Skin epidermis (tissue), 12 donors: Measurements from ENCODE around the gene MACROD2.
"Not testable (repeated sequence)": the region's sequence is repeated elsewhere in the genome, so short reads cannot be mapped to it uniquely, and the experiment has no call there.

Source experiments
- H3K27ac ChIP-seq, 21 experiments: fragments of 200-600 bp; sonication (generic) in 11 of 21; one replicate each; pipeline ENCODE4 v1.5.0; 2020; ENCODE audit warnings: mild to moderate bottlenecking in 3 of 21, inconsistent platforms in 2 of 21, moderate library complexity in 2 of 21
- H3K4me3 ChIP-seq, 7 experiments: fragments of 200-600 bp; sonication (generic) in 2 of 7; one replicate each; pipeline ENCODE4 v1.5.0; 2020; ENCODE audit warnings: inconsistent platforms in 2 of 7, mild to moderate bottlenecking in 2 of 7, moderate library complexity in 1 of 7

MACROD2 gene

DNA sequence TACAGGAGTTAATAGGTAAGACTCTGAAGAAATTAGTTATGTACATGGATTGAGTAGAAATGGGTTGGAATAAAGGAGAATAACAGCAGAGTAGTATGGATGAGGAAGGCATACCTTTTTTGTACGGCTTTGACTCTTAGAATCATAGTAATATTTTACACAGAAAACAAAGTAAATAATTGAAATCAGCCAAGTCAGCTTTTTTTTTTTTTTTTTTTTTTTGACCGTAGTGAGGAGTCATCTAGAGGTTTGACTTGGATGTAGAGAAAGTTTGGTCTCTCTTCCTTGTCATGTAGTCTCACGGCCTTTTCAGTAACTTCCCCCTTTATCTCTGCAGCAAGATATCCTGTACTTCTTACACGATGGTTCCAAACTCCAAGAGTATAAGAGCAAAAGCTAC, 183.2 kb downstream of the MACROD2 start:
- H3K4me3 ChIP-seq, result no peak overlapping the region

GRCh38 chr20:14178952-14179351, 183.6 kb downstream of the MACROD2 start:
- H3K27ac ChIP-seq, result no peak overlapping the region
- no peak overlapping the region for H3K4me3 ChIP-seq

More for the DNA sequence above, 183.2 kb downstream of the MACROD2 start:
- H3K27ac ChIP-seq, result no peak overlapping the region

DNA sequence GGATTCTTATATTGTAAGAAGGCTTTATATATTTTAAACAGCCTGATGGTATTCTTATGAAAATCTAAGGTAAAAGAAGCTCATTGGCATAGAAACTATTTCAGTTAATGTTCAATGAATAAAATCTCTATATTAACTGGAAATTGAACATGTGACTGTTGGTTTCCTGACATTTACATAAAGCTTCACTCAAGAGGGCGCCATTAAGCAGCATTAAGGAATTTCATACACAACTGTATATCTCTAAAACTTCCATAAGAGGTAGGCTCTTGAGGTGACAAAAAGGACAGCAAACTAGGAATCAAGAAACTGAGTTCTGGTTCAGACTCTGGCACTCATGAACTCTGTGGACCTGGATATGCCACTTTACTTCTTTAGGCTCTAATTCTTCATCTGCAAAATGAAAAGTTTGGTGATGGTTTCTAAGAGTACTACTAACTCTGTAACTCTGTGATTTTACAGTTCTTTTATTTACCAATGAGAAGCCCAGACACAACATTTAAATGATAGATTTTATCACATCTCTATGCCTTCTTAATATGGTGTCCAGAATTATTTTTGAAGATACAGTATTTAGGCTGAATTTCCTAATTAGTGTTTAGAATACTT, 194.6 kb downstream of the MACROD2 start:
- no peak overlapping the region for H3K27ac ChIP-seq
- H3K4me3 ChIP-seq, result no peak overlapping the region

DNA sequence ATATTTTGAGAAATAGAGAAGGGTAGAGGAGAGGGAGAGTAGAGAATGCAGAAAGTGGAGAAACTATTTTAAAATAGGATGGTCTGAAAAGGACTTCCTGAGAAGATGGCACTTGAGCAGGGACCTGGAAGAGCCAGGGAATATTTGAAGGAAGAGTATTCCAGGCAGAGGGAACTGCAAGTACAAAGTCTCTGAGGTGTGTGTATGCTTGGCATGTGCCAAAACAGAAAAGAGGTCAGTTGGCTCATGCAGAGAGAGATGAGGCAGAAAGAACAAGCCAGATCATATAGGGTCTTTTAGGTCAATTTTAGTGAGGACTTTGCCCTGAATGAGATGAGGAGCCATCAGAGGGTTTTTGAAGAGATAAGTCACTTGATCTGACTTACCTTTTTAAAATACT, 196.2 kb downstream of the MACROD2 start:
- Histone ChIP-seq H3K27ac (no peak overlapping the region), H3K4me3 (no peak overlapping the region)

DNA sequence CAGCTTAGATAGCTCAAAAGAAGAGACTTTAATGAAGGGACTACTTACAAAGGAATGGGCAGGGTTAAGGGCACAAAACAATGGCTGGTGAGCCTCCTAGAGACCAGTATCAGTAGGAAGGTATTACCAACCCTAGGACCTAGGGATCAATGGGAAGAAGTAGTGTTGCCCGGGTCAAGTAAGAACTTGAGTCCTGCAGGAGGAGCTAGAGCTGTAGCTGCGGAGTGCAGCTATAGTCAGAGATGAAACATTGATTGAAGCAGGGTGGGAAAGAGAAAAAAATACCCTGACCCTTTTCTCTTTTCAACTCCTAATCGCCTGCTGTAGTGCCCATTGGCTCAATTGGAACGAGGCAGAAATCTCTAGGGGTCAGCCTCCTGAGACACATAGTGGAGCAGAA, 198.1 kb downstream of the MACROD2 start:
- Histone ChIP-seq H3K4me3 (no peak overlapping the region), H3K27ac (no peak overlapping the region)

DNA sequence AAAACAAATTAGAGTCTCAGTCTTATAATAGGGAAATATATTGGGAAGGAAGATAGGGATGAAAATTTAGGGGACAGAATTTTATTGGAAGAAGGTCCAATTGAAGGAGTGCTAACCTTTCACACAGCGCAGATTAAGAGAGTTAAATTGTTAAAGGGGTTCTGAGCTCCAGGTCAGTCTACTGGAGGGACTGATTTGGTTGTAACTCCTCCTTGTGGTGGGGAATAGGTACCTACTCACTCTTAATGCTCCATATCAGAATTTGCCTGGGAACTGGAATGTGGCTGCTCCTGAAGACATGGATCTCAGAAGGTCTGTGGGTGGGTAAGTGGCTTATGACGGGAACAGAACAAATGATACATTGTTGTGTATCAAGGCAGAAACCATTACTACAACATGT, 198.6 kb downstream of the MACROD2 start:
- Histone ChIP-seq H3K27ac (no peak overlapping the region), H3K4me3 (no peak overlapping the region)

DNA sequence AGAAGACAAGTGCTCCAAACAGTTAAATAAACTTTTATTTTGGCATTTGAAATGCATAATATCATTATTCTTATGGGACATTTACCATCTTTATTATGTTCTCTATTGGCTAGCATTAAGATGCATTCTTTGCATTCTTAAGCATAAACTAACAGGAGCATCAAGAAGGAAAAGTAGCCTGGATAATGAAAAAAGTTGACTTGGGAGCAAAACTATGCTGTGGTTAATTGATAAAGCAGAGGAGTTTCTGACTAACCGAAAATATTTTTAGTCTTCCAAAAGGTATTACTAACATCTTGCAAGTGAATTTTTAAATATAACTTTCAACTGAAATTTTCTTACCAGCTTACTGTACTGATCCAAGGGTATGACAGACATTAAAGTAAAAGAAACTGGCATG, 201.8 kb downstream of the MACROD2 start:
- no peak overlapping the region for H3K4me3 ChIP-seq
- H3K27ac ChIP-seq, result no peak overlapping the region

GRCh38 chr20:14198416-14198815, 203.1 kb downstream of the MACROD2 start:
- H3K27ac ChIP-seq, result no peak overlapping the region
- no peak overlapping the region for H3K4me3 ChIP-seq

DNA sequence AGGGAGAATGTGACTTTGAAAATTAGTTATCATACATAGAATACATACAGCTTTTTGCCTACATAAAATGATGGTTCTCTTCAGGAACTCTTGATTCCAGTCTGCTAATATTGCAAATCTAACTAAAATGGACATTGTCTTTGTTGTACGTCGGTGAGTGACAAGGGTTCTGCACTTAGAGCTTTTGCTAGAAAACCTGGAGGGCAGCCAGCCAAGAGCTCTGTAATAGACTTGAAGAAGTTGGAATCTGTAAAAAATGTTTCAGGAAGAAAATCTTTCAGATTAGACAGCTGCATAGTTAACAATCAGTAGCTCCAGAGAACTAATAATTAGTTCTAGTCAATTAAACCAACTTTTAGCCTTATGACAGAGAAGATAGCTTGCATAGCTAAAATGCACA, 203.8 kb downstream of the MACROD2 start:
- Histone ChIP-seq H3K27ac (no peak overlapping the region), H3K4me3 (no peak overlapping the region)

DNA sequence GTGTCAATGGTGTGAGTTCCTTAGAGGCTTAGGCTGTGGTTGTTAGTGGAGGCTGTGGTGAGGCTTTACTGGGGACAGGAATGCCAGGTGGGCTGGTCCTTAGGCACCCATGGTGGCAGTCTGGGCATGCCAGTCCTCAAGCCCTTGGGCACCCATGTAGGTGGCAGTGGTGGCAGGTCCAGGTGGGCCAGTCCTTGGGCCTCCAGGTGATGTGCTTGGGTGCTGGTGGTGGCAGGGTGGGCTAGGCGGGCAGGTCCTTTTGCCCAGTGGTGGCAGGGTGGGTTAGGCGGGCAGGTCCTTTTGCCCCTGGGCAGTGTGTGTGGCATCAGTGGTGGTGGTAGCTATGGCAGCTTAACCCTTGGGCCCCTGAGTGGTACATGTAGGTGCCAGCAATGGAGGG, 208.3 kb downstream of the MACROD2 start:
- H3K4me3 ChIP-seq, result no peak overlapping the region

DNA sequence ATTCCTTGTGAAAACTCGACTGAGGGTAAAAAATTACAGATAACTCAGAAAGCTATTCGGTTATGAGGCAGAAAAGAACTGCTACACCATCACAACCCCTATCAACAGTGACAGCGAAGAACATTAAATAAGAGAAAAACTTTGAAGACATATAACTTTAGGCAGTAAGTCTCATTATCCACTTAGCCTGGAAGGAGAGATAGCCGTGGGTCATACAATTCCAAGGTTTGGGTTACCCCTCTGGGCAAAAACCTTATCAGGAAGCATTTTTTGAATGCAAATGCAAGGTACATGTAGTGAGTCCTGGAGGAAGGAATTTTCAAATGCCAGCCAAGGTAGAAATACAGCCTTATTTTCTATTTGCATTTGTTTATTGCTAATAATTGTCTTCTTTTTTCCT, 212.3 kb downstream of the MACROD2 start:
- no peak overlapping the region for H3K4me3 ChIP-seq
- H3K27ac ChIP-seq, result no peak overlapping the region

More for the DNA sequence above, 208.3 kb downstream of the MACROD2 start:
- H3K27ac ChIP-seq, result no peak overlapping the region

DNA sequence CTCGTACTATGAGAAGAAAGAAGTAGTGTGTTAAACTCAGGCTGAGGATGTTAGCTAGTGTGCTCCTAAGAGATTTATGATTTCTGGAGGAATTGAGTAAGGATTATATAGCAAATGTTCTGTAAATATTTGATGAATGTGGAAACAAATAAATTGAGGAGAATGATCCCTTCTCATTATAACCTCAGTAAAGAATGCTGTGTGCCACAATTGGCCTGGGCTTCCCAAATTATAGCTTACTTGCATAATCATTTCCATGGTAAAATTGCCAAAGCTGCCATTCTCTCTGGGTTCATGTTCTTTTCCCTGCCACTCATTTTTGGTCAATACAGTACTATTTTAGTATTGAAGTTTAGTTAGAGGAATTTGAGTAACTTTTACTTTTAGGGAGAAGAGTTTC, 213.6 kb downstream of the MACROD2 start:
- H3K4me3 ChIP-seq, result no peak overlapping the region
- no peak overlapping the region for H3K27ac ChIP-seq

GRCh38 chr20:14210146-14210545, 214.8 kb downstream of the MACROD2 start:
- Histone ChIP-seq H3K27ac (no peak overlapping the region), H3K4me3 (no peak overlapping the region)

GRCh38 chr20:14214046-14214445, 218.7 kb downstream of the MACROD2 start:
- Histone ChIP-seq H3K4me3 (no peak overlapping the region), H3K27ac (no peak overlapping the region)

DNA sequence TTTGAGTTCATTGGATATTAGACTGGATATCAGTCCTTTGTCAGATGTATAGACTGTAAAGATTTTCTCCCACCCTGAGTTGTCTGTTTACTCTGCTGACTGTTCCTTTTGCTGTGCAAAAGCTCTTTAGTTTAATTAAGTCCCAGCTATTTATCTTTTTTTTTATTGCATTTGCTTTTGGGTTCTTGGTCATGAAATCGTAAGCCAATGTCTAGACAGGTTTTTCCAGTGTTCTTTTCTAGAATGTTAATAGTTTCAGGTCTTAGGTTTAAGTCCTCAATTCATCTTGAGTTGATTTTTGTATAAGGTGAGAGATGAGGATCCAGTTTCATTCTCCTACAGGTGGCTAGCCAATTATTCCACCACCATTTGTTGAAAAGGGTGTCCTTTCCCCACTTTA, 220.6 kb downstream of the MACROD2 start:
- not testable (repeated sequence) for H3K4me3 ChIP-seq, H3K27ac ChIP-seq

DNA sequence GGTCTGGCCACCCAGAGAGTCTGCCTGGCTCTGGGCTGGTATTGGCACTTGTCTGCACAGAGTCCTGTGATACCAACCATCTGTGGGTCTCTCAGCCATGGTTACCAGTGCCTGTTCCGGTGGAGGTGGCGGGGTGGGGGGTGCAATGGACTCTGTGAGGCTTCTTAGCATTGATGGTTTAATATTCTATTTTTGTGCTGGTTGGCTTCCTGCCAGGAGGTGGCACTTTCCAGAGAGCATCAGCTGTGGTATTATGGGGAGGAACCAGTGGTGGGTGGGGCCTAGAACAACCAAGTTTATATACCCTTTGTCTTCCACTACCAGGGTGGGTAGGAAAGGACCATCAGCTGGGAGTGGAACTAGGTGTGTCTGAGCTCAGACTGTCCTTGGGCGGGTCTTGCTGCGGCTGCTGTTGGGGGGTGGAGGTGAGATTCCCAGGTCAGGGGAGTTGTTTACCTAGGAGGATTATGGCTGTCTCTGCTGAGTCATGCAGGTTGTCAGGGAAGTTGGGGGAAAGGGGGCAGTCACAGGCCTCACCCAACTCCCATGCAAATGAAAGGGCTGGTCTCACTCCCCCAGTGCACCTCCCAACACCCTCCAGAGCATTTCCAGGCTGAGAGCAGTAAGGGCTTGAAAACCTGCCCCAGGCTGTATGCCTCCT, 224.6 kb downstream of the MACROD2 start:
- H3K27ac ChIP-seq, result no peak overlapping the region
- no peak overlapping the region for H3K4me3 ChIP-seq

- H3K4me3 ChIP-seq, result no peak overlapping the region
- no peak overlapping the region for H3K27ac ChIP-seq
Observed at GRCh38 chr20:14220986-14221385, 225.7 kb downstream of the MACROD2 start.

GRCh38 chr20:14223806-14224205, 228.5 kb downstream of the MACROD2 start:
- H3K27ac ChIP-seq, result no peak overlapping the region
- no peak overlapping the region for H3K4me3 ChIP-seq

DNA sequence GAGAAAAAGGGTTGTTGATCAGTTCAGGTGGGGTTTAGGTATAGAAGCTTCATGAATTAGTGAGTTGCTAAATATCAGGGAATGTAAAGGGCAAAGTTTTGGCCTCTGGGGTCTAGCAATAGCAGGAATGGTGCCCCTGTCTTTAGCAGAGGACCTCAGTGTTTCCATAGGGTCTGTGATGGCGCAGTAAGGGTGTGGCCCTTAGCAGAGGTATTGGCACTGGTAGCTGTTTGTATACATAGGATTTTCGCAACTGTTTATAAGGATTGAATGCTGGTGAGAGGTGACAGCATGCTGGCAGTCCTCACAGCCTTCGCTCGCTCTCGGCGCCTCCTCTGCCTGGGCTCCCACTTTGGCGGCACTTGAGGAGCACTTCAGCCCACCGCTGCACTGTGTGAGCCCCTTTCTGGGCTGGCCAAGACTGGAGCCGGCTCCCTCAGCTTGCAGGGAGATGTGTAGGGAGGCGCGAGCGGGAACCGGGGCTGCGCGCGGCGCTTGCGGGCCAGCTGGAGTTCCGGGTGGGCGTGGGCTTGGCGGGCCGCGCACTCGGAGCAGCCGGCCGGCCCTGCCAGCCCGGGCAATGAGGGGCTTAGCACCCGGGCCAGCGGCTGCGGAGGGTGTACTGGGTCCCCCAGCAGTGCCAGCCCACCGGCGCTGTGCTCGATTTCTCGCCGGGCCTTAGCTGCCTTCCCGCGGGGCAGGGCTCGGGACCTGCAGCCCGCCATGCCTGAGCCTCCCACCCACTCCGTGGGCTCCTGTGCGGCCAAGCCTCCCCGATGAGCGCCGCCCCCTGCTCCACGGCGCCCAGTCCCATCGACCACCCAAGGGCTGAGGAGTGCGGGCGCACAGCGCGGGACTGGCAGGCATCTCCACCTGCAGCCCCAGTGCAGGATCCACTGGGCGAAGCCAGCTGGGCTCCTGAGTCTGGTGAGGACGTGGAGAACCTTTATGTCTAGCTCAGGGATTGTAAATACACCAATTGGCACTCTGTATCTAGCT, 231.0 kb downstream of the MACROD2 start:
- H3K27ac ChIP-seq, result peak overlapping the region in 2 of 21 experiments; percentile 50 to 59
- H3K4me3 ChIP-seq, result peak overlapping the region; percentile 11 to 36 (median 22)

DNA sequence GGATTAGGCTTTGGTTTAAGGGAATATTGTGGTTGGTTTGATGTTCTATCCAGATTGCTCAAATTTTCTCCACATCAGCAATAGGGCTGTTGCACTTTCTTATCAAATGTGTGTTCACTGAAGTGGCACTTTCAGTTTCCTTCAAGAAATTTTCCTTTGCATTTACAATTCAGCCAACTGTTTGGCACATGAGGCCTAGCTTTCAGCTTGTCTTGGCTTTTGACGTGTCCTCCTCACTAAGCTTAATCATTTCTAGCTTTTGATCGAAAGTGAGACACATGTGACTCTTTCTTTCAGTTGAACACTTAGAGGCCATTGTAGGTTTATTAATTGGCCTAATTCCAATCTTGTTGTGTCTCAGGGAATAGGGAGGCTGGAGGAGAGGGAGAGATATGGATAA, 237.3 kb downstream of the MACROD2 start:
- Histone ChIP-seq H3K4me3 (no peak overlapping the region), H3K27ac (no peak overlapping the region)
